CD14-positive monocyte (primary cell): ENCODE measurements around the gene NPIPB6. TPM values are rescaled to one million over a fixed set of nuclear protein-coding genes. Genes with fewer than 3 reads are reported as not detected.

Experiments used
- DNase-seq, 3 donors: peaks; one replicate each; pipeline ENCODE4 v3.0.0-alpha.2; 2011 to 2022
- H2AFZ ChIP-seq: 2 replicates; pipeline ENCODE4 v1.6.0; 2012; ENCODE audit warnings: mild to moderate bottlenecking, low read depth, low read length, inconsistent platforms; ENCODE audit not compliant: insufficient read depth, poor library complexity, severe bottlenecking
- H3K27ac ChIP-seq, 2 donors: 1 replicate in 1 of 2; 2 replicates in 1 of 2; pipeline ENCODE4 v1.5.1; 2012 to 2013; ENCODE audit warnings: low read length in 2 of 2, control low read depth in 1 of 2, inconsistent platforms in 1 of 2, low read depth in 1 of 2, mild to moderate bottlenecking in 1 of 2
- H3K27me3 ChIP-seq, 2 donors: one replicate each; pipeline versions ENCODE4 v1.6.0 to v1.6.1; 2011 to 2013; ENCODE audit warnings: low read length in 2 of 2; ENCODE audit not compliant: control insufficient read depth in 2 of 2, insufficient read depth in 2 of 2
- H3K36me3 ChIP-seq, 2 donors: replicated peaks in 1 of 2; 1 replicate in 1 of 2; 2 replicates in 1 of 2; pipeline versions ENCODE4 v1.5.1 to v1.6.1; 2012 to 2013; ENCODE audit warnings: low read length in 2 of 2, control low read depth in 1 of 2, inconsistent platforms in 1 of 2, mild to moderate bottlenecking in 1 of 2; ENCODE audit not compliant: insufficient read depth in 2 of 2, control insufficient read depth in 1 of 2
- H3K4me1 ChIP-seq, 2 donors: 1 replicate in 1 of 2; 2 replicates in 1 of 2; pipeline versions ENCODE4 v1.5.1 to v1.6.1; 2012 to 2013; ENCODE audit warnings: low read length in 2 of 2, control low read depth in 1 of 2, inconsistent platforms in 1 of 2, mild to moderate bottlenecking in 1 of 2, moderate library complexity in 1 of 2; ENCODE audit not compliant: insufficient read depth in 2 of 2, control insufficient read depth in 1 of 2
- H3K4me2 ChIP-seq: replicated peaks from 2 replicates; pipeline ENCODE3; 2012; ENCODE audit warnings: low read length, moderate library complexity, mild to moderate bottlenecking; ENCODE audit not compliant: poor library complexity, severe bottlenecking; ENCODE audit errors: extremely low read depth
- H3K4me3 ChIP-seq, 3 experiments: fragments of 200-600 bp in 1 of 3; sonication (generic) in 1 of 3; replicated peaks in 1 of 3; 1 replicate in 2 of 3; 2 replicates in 1 of 3; pipeline ENCODE4 v1.5.1; 2011 to 2013; ENCODE audit warnings: low read length in 3 of 3, mild to moderate bottlenecking in 3 of 3, control low read depth in 2 of 3, low read depth in 2 of 3, inconsistent platforms in 1 of 3, moderate library complexity in 1 of 3
- H3K79me2 ChIP-seq: 2 replicates; pipeline ENCODE4 v1.6.0; 2012; ENCODE audit warnings: mild to moderate bottlenecking, control low read depth, inconsistent platforms, low read length, moderate library complexity; ENCODE audit not compliant: insufficient read depth
- H3K9ac ChIP-seq: 2 replicates; pipeline ENCODE4 v1.6.0; 2017; ENCODE audit warnings: low read length, mild to moderate bottlenecking; ENCODE audit not compliant: insufficient read depth, poor library complexity, severe bottlenecking
- H3K9me3 ChIP-seq, 2 donors: replicated peaks in 1 of 2; 1 replicate in 1 of 2; 2 replicates in 1 of 2; pipeline versions ENCODE4 v1.5.1 to v1.6.1; 2012 to 2013; ENCODE audit warnings: low read length in 2 of 2, control low read depth in 1 of 2; ENCODE audit not compliant: control insufficient read depth in 1 of 2, insufficient read depth in 1 of 2
- H4K20me1 ChIP-seq: 2 replicates; pipeline ENCODE4 v1.6.0; 2012; ENCODE audit warnings: mild to moderate bottlenecking, low read length, control low read depth, moderate library complexity; ENCODE audit not compliant: insufficient read depth
- H3K27ac Mint-ChIP-seq, 7 donors: one replicate each; pipeline ENCODE4 v1.8.0; 2020; ENCODE audit warnings: mild to moderate bottlenecking in 7 of 7, mixed read lengths in 7 of 7, moderate library complexity in 6 of 7, inconsistent platforms in 2 of 7
- H3K27me3 Mint-ChIP-seq, 3 donors: one replicate each; pipeline ENCODE4 v1.8.0; 2021 to 2022; ENCODE audit warnings: low read depth in 3 of 3, mild to moderate bottlenecking in 3 of 3, mixed read lengths in 3 of 3, moderate library complexity in 3 of 3, inconsistent platforms in 1 of 3
- H3K36me3 Mint-ChIP-seq, 2 donors: one replicate each; pipeline ENCODE4 v1.8.0; 2020; ENCODE audit warnings: mixed read lengths in 2 of 2, inconsistent platforms in 1 of 2, mild to moderate bottlenecking in 1 of 2
- H3K4me1 Mint-ChIP-seq: one replicate; pipeline ENCODE4 v1.8.0; 2020; ENCODE audit warnings: mild to moderate bottlenecking, mixed read lengths
- H3K4me3 Mint-ChIP-seq, 2 donors: one replicate each; pipeline ENCODE4 v1.8.0; 2020; ENCODE audit warnings: mild to moderate bottlenecking in 2 of 2, mixed read lengths in 2 of 2, moderate library complexity in 1 of 2
- H3K9me3 Mint-ChIP-seq, 7 donors: one replicate each; pipeline ENCODE4 v1.8.0; 2020 to 2022; ENCODE audit warnings: mixed read lengths in 7 of 7, mild to moderate bottlenecking in 6 of 7, moderate library complexity in 6 of 7, inconsistent platforms in 2 of 7
- CTCF ChIP-seq: fragments of 200-600 bp; IDR thresholded peaks from one replicate; pipeline ENCODE4 v1.8.0; 2022; ENCODE audit warnings: antibody characterized with exemption, mild to moderate bottlenecking
- WGBS: methylation state at CpG from one replicate; pipeline ENCODE4 v1.1.5; 2013; ENCODE audit warnings: missing lambda C conversion rate; ENCODE audit not compliant: insufficient coverage; 5-methylcytosine and 5-hydroxymethylcytosine counted together
- intact Hi-C, 2 donors: fragments of 100-400 bp; cut with micrococcal nuclease; formaldehyde crosslinking; loops; one replicate each; pipeline versions ENCODE4 v1.15.0 to v1.15.1; 2023
- polyA plus RNA-seq, 3 donors: library from polyadenylated mRNA; depleted of rRNA in 1 of 3; unstranded in 2 of 3; stranded (reverse) in 1 of 3; fragments of 300-500 nt in 2 of 3; fragments of >200 nt in 1 of 3; fragmentation: Illumina TruSeq in 2 of 3; gene quantifications; 1 replicate in 2 of 3; 2 replicates in 1 of 3; pipeline ENCODE4 v1.2.3, GENCODE V29; 2012 to 2021

NPIPB6 gene
- polyA plus RNA-seq, 3 donors: 0.16 to 0.89 (median 0.17) TPM

- no peak overlapping the region for H3K27ac ChIP-seq
- Mint-ChIP-seq H3K27me3 (peaks cover 26 to 44% (median 35%) of the 10 kb centered on the region in 3 donors), H3K4me1 (peaks cover 20% of the 10 kb centered on the region), H3K4me3 (peak overlapping the region in 1 of 2 donors; percentile 74), H3K9me3 (peaks cover 0 to 3% (median 1%) of the 10 kb centered on the region in 7 donors), H3K36me3 (no peaks in the 10 kb centered on the region), H3K27ac (no peak overlapping the region)
- WGBS: 87% methylated on average over 6 of the region's 6 CpGs
- peaks cover 13 to 18% of the 10 kb centered on the region in 2 donors for H3K4me1 ChIP-seq
- no peaks in the 10 kb centered on the region for H3K9me3 ChIP-seq
- no peak overlapping the region for H3K4me2 ChIP-seq
- no peak overlapping the region for H3K9ac ChIP-seq
- H3K4me3 ChIP-seq: no peak overlapping the region
- TF ChIP-seq CTCF: no peak
- H3K27me3 ChIP-seq: peaks cover 0 to 28% of the 10 kb centered on the region in 2 donors
- no peak for DNase-seq
- no peaks in the 10 kb centered on the region for H3K79me2 ChIP-seq
- H3K36me3 ChIP-seq: no peaks in the 10 kb centered on the region
- intact Hi-C loops: no loop called here
- H2AFZ ChIP-seq: no peak overlapping the region
- H4K20me1 ChIP-seq: no peaks in the 10 kb centered on the region
Measured at GRCh38 chr16:28294201-28294600, 69.1 kb downstream of the NPIPB6 start.

GRCh38 chr16:28293601-28293960 is 69.7 kb downstream of the NPIPB6 start:
- no peak for TF ChIP-seq CTCF
- no peaks in the 10 kb centered on the region for H3K9me3 ChIP-seq
- H3K4me1 ChIP-seq: peaks cover 13 to 23% of the 10 kb centered on the region in 2 donors
- 21% methylated on average over 2 of the region's 10 CpGs for WGBS
- intact Hi-C loops: no loop called here
- no peaks in the 10 kb centered on the region for H3K79me2 ChIP-seq
- H3K9ac ChIP-seq: peak overlapping the region; percentile 46
- H3K27ac ChIP-seq: no peak overlapping the region
- H4K20me1 ChIP-seq: no peaks in the 10 kb centered on the region
- peaks cover 0 to 28% of the 10 kb centered on the region in 2 donors for H3K27me3 ChIP-seq
- peaks cover 0 to 3% (median 1%) of the 10 kb centered on the region in 7 donors for H3K9me3 Mint-ChIP-seq
- no peak for DNase-seq
- peak overlapping the region in 1 of 2 donors; percentile 74 for H3K4me3 Mint-ChIP-seq
- H3K36me3 ChIP-seq: no peaks in the 10 kb centered on the region
- H3K4me2 ChIP-seq: peak overlapping the region; percentile 83
- no peaks in the 10 kb centered on the region for H3K36me3 Mint-ChIP-seq
- H2AFZ ChIP-seq: no peak overlapping the region
- H3K27me3 Mint-ChIP-seq: peaks cover 27 to 44% (median 35%) of the 10 kb centered on the region in 3 donors
- peaks cover 23% of the 10 kb centered on the region for H3K4me1 Mint-ChIP-seq
- no peak overlapping the region for H3K4me3 ChIP-seq
- no peak overlapping the region for H3K27ac Mint-ChIP-seq
